ENCODE data around the gene DDA1.
"Not testable (repeated sequence)": the region's sequence is repeated elsewhere in the genome, so short reads cannot be mapped to it uniquely, and the experiment has no call there.

The DDA1 gene

GRCh38 chr19:17352608-17353280 is 43.4 kb downstream of the DDA1 start:
- no peak overlapping the region for H3K27ac ChIP-seq
- H3K4me3 ChIP-seq, result no peak overlapping the region
- DNase-seq (ENCODE audit: low spot score), result no peak
- TF ChIP-seq CTCF (IDR thresholded peaks at IDR 0.05), result no peak

- H3K27ac ChIP-seq, result no peak overlapping the region
- no peak for TF ChIP-seq CTCF (IDR thresholded peaks at IDR 0.05)
- DNase-seq (ENCODE audit: low spot score), result no peak
- no peak overlapping the region for H3K4me3 ChIP-seq
Measured at GRCh38 chr19:17353386-17353785, 44.0 kb downstream of the DDA1 start.

- no peak for DNase-seq (ENCODE audit: low spot score)
- no peak overlapping the region for H3K4me3 ChIP-seq
- TF ChIP-seq CTCF (IDR thresholded peaks at IDR 0.05), result no peak
- H3K27ac ChIP-seq, result no peak overlapping the region
Measured at GRCh38 chr19:17357078-17357666, 47.8 kb downstream of the DDA1 start.

GRCh38 chr19:17357724-17358123 is 48.4 kb downstream of the DDA1 start:
- TF ChIP-seq CTCF (IDR thresholded peaks at IDR 0.05), result no peak
- no peak for DNase-seq (ENCODE audit: low spot score)
- peak overlapping the region; percentile 27 to 40 for H3K27ac ChIP-seq

GRCh38 chr19:17358395-17358794 is 49.0 kb downstream of the DDA1 start:
- Histone ChIP-seq H3K4me3 (no peak overlapping the region), H3K27ac (peak overlapping the region; percentile 24 to 27)
- no peak for TF ChIP-seq CTCF (IDR thresholded peaks at IDR 0.05)
- no peak for DNase-seq (ENCODE audit: low spot score)

More at GRCh38 chr19:17357724-17358123, 48.4 kb downstream of the DDA1 start:
- H3K4me3 ChIP-seq, result no peak overlapping the region

- no peak overlapping the region for H3K27ac ChIP-seq
- TF ChIP-seq CTCF (IDR thresholded peaks at IDR 0.05), result no peak
- no peak overlapping the region for H3K4me3 ChIP-seq
- no peak for DNase-seq (ENCODE audit: low spot score)
Measured at GRCh38 chr19:17359905-17360800, 50.8 kb downstream of the DDA1 start.

- not testable (repeated sequence) for H3K27ac ChIP-seq; H3K4me3 ChIP-seq; DNase-seq (ENCODE audit: low spot score)
Measured at GRCh38 chr19:17363852-17364605, 54.7 kb downstream of the DDA1 start.
